ENCODE measurements around the gene BHLHE23.

GRCh38 chr20:62977613-62978560 lies 28.9 kb downstream of the BHLHE23 start:
- TF ChIP-seq CTCF (IDR thresholded peaks at IDR 0.05) (no peak), POLR2A (IDR thresholded peaks at IDR 0.05) (no peak)

Data from suprapubic skin (tissue), 3 donors.